H1 (cell line): ENCODE results near the gene B3GALT6.

ENCODE experiments used
- ATF3 ChIP-seq: IDR thresholded peaks from 2 replicates; pipeline ENCODE4 v1.6.1; 2011; ENCODE audit warnings: low read depth, mild to moderate bottlenecking, low read length; ENCODE audit not compliant: insufficient read depth
- BACH1 ChIP-seq: IDR thresholded peaks from 2 replicates; pipeline ENCODE4 v1.6.1; 2012; ENCODE audit warnings: low read length, improper control_type of control experiment
- BCL11A ChIP-seq, 2 experiments: IDR thresholded peaks; one replicate each; pipeline ENCODE4 v1.6.1; 2011; ENCODE audit warnings: low read depth in 2 of 2, low read length in 2 of 2, mild to moderate bottlenecking in 2 of 2
- CEBPB ChIP-seq: IDR thresholded peaks from 2 replicates; pipeline ENCODE4 v1.6.1; 2012; ENCODE audit warnings: low read depth, low read length
- CHD2 ChIP-seq: IDR thresholded peaks from 2 replicates; pipeline ENCODE4 v1.6.1; 2012; ENCODE audit warnings: low read length, improper control_type of control experiment
- CTCF ChIP-seq, 3 experiments: IDR thresholded peaks; 1 replicate in 2 of 3; 2 replicates in 1 of 3; pipeline versions ENCODE4 v1.5.1 to v1.6.1; 2011; ENCODE audit warnings: low read length in 3 of 3, mild to moderate bottlenecking in 3 of 3, inconsistent platforms in 2 of 3, low read depth in 1 of 3, moderate library complexity in 1 of 3; ENCODE audit not compliant: insufficient read depth in 1 of 3; ENCODE audit errors: control extremely low read depth in 1 of 3
- EP300 ChIP-seq, 2 experiments: IDR thresholded peaks; 1 replicate in 1 of 2; 2 replicates in 1 of 2; pipeline ENCODE4 v1.6.1; 2011 to 2012; ENCODE audit warnings: low read depth in 2 of 2, low read length in 2 of 2, mild to moderate bottlenecking in 2 of 2, borderline replicate concordance in 1 of 2, inconsistent platforms in 1 of 2, moderate library complexity in 1 of 2
- JUND ChIP-seq: IDR thresholded peaks from 2 replicates; pipeline ENCODE4 v1.6.1; 2011; ENCODE audit warnings: mild to moderate bottlenecking, improper control_type of control experiment, low read length
- TAF7 ChIP-seq: optimal IDR thresholded peaks from 2 replicates; pipeline ENCODE3; 2011; ENCODE audit warnings: low read depth, mild to moderate bottlenecking, inconsistent platforms, low read length, moderate library complexity, borderline replicate concordance

- TF ChIP-seq BACH1: no peak
- TF ChIP-seq JUND: no peak
- TF ChIP-seq TAF7: no peak
- TF ChIP-seq ATF3: no peak
- no peak for TF ChIP-seq CTCF (IDR thresholded peaks at IDR 0.05; ENCODE audit: control extremely low read depth in 1 of 3, insufficient read depth in 1 of 3, low read depth in 1 of 3, low read length in 3 of 3)
- TF ChIP-seq CEBPB: no peak
- TF ChIP-seq EP300 (IDR thresholded peaks at IDR 0.05; ENCODE audit: borderline replicate concordance in 1 of 2, low read depth in 2 of 2, low read length in 2 of 2): no peak
- no peak for TF ChIP-seq BCL11A (IDR thresholded peaks at IDR 0.05; ENCODE audit: low read depth in 2 of 2, low read length in 2 of 2)
- no peak for TF ChIP-seq CHD2
These were observed 19.2 kb upstream of the B3GALT6 start for GRCh38 chr1:1212780-1213344.
